Measurements from ENCODE around the gene LGR5.

Gene LGR5

DNA sequence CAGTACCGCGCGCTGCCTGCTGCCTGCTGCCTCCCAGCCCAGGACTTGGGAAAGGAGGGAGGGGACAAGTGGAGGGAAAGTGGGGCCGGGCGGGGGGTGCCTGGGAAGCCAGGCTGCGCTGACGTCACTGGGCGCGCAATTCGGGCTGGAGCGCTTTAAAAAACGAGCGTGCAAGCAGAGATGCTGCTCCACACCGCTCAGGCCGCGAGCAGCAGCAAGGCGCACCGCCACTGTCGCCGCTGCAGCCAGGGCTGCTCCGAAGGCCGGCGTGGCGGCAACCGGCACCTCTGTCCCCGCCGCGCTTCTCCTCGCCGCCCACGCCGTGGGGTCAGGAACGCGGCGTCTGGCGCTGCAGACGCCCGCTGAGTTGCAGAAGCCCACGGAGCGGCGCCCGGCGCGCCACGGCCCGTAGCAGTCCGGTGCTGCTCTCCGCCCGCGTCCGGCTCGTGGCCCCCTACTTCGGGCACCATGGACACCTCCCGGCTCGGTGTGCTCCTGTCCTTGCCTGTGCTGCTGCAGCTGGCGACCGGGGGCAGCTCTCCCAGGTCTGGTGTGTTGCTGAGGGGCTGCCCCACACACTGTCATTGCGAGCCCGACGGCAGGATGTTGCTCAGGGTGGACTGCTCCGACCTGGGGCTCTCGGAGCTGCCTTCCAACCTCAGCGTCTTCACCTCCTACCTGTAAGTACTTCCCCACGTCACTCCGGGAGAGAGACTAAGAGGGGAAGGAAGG is at the start of gene LGR5:
TSS of gene LGR5 (plus strand) at position 186 of the 732 bp plus-strand sequence. CDS start at position 469, 283 bp downstream.
- DNase-seq: no peak

- no peak for DNase-seq
These were observed 47.0 kb upstream of the LGR5 start for GRCh38 chr12:71392521-71393145.

DNA sequence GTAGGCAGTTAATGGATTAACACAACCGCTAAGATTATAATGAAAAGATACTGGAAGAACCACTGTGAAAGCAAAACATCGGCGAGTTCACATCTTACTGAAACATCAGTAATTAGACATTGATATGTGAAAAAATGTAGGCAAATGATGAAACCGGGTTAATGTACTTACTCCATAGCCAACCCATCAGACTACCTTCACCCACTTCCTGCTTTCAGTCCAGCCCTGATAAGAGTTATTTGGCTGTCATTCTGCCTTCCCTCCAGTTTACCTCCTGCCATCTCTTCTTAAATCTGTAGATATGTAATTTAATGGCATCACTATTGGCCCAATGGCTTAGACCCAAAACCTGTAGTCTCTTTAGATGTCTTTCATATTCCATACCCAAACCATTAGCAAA is 46.0 kb upstream of the LGR5 start:
- no peak for DNase-seq

- no peak for DNase-seq
These were observed 42.1 kb upstream of the LGR5 start for GRCh38 chr12:71397433-71397954.

DNA sequence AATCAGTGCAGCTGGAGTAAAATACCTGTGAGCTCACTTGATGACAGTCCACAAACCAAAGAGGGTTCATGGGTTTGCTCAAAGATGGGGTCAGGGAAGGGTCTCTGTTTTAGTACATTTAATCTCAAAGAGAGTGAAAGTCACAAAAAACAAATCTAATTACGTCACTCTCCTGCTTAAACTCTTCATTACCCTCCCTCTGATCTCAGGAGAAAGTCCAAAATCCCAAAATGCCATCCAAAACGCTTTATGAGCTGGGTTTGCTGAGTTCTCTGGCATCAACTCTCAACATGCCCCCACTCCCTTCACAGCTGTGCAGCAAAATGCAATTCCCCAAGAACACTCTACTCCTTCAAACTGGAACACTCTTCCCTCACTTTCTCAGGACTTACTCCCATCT is 40.4 kb upstream of the LGR5 start:
- no peak for DNase-seq

GRCh38 chr12:71400481-71400880 is 39.1 kb upstream of the LGR5 start:
- no peak for DNase-seq

DNA sequence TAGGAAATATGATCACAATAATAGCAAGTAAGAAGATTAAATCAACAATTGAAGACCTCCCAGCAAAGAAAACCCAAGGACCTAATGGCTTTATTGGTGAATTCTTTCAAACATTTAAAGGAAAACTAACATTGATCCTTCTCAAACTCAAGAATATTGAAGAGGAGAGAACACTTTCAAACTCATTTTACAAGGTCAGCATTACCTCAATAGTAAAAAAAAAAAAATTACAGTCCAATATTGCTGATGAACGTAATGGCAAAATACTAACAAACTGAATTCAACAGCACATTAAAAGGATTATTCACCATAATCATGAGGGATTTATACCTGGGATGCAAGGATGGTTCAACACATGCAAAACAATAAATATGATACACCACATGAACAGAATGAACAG is 33.7 kb upstream of the LGR5 start:
- DNase-seq: no peak

GRCh38 chr12:71407732-71408131 is 31.9 kb upstream of the LGR5 start:
- no peak for DNase-seq

- no peak for DNase-seq
These were observed 28.8 kb upstream of the LGR5 start for GRCh38 chr12:71410844-71411243.

DNA sequence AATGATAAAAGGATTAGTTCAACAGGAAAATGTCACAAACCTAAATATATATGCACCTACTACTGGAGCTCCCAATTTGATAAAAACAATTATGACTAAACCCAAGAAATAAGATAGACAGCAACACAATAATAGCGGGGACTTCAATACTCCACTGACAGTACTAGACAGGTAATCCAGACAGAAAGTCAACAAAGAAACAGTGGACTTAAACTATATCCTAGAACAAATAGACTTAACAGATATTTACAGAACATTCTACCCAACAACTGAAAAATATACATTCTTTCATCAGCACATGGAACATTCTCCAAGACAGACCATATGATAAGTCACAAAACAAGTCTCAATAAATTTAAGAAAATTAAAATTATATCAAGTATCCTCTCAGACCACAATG is 28.0 kb upstream of the LGR5 start:
- no peak for DNase-seq

- no peak for DNase-seq
These were observed 24.0 kb upstream of the LGR5 start for GRCh38 chr12:71415336-71416231.

GRCh38 chr12:71417181-71417580 is 22.4 kb upstream of the LGR5 start:
- no peak for DNase-seq

DNA sequence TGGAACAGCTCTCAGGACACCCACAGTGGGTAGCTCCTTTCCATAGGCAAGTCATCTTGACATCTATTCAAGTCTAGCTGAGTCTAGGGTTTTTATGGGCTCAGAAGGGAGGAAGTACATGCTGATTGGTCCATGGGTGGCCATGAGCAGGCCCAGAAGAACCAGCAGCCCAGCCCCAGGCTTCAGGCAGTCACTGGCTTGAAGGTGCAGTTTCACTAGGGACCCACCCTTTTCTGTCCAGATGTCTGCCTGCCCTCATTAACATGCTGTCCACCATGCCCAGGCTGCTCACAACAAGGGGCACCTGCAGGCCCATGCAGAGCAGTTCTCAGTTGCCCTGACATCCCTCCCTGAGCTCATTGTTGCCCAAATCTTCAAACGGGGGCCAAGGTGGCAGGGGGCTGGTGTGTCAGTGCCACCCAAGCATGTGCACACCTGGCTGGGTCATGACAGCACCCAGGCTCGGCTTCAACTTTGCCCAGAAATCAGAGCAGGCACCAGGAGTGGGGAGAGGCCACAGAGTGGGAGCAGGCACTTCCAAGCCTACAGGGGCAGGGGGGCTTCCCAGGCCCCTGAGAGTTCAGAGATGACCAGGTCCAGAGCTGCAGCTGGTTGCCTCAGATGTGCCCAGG is 18.7 kb upstream of the LGR5 start:
- no peak for DNase-seq

DNA sequence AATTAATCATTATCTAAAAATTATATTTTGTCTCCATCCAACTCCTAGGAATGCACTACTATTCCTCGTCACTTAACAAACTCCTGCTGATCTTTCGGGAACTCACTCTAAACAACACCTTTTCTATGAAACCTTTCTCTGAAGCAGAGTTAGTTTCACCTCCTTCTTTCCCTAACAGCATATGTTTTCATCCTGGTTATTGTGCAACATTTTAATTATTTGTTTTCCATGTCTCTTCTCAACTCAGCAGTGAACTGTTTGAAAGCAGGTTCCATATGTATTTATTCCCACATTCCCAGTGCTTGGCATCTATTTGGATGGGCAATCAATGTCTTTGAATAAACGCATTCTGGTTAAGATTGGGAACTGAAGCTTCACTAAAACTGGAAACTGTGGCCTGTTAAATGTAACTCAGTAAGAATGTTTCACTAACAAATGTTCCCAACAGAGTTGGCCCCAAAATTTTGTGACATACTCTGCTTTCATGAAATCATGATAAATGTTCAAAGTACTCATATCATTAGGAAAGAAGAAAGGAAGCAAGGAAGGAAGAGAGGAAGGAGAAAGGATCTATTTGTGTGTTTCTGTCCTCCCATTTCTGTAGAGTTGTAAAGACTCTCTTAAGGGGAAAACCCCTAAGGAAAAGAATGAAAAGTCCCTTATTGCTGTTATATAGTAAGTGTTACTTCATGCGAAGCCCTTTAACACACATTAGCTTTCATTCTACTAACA is 13.9 kb upstream of the LGR5 start:
- no peak for DNase-seq

DNA sequence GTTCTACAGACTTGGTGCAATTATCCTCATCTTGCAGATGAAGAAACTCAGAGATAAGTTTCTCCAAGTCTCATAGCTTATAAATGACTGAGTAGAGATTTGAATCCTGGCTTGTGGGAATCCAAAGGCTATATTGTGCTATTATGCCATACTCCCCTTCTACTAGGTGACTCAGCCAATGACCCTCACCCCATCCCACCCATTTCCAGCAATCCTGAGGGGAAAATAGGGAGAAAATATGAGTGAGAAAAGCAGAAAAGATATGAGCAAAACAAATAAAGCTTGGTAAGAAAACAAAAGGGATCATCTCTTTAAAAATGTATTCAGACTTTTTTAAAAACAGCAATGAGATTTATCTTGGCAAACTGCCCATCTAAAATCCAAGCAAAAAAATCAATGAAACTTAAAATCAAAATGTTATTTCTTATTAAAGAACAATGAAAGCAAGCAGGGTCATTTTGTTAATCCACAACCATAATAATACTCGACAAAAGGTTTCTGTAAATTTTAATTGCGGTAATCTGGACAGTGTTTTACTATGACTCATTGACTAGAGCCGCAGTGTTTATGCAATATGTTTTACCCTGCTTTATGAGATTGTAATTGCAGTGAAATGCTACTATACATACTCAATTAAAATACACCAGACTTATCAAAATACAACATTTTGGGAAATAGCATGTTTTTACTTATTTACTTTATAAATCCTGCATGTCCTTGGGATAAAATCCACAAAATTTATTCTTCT is 13.1 kb upstream of the LGR5 start:
- no peak for DNase-seq

DNA sequence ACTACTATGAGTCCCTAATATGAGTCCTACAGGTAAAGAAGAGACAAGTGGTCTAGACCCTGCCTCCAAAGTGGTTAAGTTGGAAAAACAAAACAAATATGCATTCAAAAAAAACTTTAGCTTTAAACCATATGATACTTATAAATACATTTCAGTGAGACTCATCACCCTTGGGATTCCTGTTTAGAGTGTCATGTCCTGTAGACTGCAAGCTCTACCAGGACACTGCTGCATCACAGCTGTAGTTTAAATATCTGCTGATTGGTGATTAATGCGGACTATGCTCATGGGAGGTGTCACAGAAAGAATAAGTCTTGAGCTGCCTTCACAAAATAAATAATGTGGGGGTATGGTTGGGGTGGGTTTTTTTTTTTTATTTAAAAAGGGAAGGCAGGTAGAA is 8.8 kb upstream of the LGR5 start:
- DNase-seq: no peak

- no peak for DNase-seq
These were observed 7.6 kb upstream of the LGR5 start for GRCh38 chr12:71431991-71432390.

- DNase-seq: no peak
These were observed 6.7 kb upstream of the LGR5 start for GRCh38 chr12:71432936-71433335.

GRCh38 chr12:71436696-71437095 is 2.9 kb upstream of the LGR5 start:
- DNase-seq: no peak

GRCh38 chr12:71438670-71439361 is 782 bp upstream of the LGR5 start:
- no peak for DNase-seq

DNA sequence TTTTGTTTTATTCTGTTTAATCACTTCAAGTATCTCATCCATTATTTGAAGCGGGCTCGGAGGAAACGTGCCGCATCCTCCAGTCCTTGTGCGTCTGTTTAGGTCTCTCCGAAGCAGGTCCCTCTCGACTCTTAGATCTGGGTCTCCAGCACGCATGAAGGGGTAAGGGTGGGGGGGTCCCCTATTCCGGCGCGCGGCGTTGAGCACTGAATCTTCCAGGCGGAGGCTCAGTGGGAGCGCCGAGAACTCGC is 311 bp upstream of the LGR5 start:
- no peak for DNase-seq

Data from NCI-H1436 treated with DMSO at 0.1 percent for 48 hours (cell line).